Karpas-422 (cell line): ENCODE results near the gene TMEM200B. TPM values are rescaled to one million over a fixed set of nuclear protein-coding genes. Genes with fewer than 3 reads are reported as not detected.
"Not testable (repeated sequence)": the region's sequence is repeated elsewhere in the genome, so short reads cannot be mapped to it uniquely, and the experiment has no call there.

Experiments
- DNase-seq: peaks from one replicate; pipeline ENCODE4 v3.0.0-alpha.2; 2015
- H2AFZ ChIP-seq: fragments of 200-600 bp; sonication (generic); 2 replicates; pipeline ENCODE4 v1.6.1; 2014; ENCODE audit warnings: antibody characterized with exemption, low read length, mixed read lengths
- H3K27ac ChIP-seq: fragments of 200-600 bp; sonication (generic); 2 replicates; pipeline ENCODE4 v1.5.1; 2014; ENCODE audit warnings: mild to moderate bottlenecking, low read length, moderate library complexity
- H3K27me3 ChIP-seq: fragments of 200-600 bp; sonication (generic); 2 replicates; pipeline ENCODE4 v1.6.1; 2014; ENCODE audit warnings: low read length, mixed read lengths
- H3K36me3 ChIP-seq: fragments of 200-600 bp; sonication (generic); 2 replicates; pipeline ENCODE4 v1.6.1; 2014; ENCODE audit warnings: low read length, mixed read lengths; ENCODE audit not compliant: insufficient read depth
- H3K4me1 ChIP-seq: fragments of 200-600 bp; sonication (generic); 2 replicates; pipeline ENCODE4 v1.6.1; 2014; ENCODE audit warnings: mild to moderate bottlenecking, low read length, mixed read lengths
- H3K4me2 ChIP-seq: fragments of 200-600 bp; sonication (generic); 2 replicates; pipeline ENCODE4 v1.6.1; 2014; ENCODE audit warnings: low read length, low read depth, mild to moderate bottlenecking; ENCODE audit not compliant: poor library complexity, severe bottlenecking
- H3K4me3 ChIP-seq: fragments of 200-600 bp; sonication (generic); 2 replicates; pipeline ENCODE4 v1.5.1; 2014; ENCODE audit warnings: mild to moderate bottlenecking, antibody characterized with exemption, low read length, mixed read lengths
- H3K79me2 ChIP-seq: fragments of 200-600 bp; sonication (generic); 2 replicates; pipeline ENCODE4 v1.6.1; 2014; ENCODE audit warnings: mild to moderate bottlenecking, low read length, mixed read lengths
- H3K9ac ChIP-seq: fragments of 200-600 bp; sonication (generic); 2 replicates; pipeline ENCODE4 v1.6.0; 2014; ENCODE audit warnings: low read length
- H3K9me2 ChIP-seq: fragments of 200-600 bp; sonication (generic), shearing (Covaris generic); replicated peaks from 2 replicates; pipeline ENCODE4 v1.6.0; 2014; ENCODE audit warnings: mild to moderate bottlenecking, low read length, moderate library complexity; ENCODE audit not compliant: insufficient read depth
- H3K9me3 ChIP-seq: fragments of 300-700, 200-600 bp; sonication (generic); 2 replicates; pipeline ENCODE4 v1.6.1; 2014; ENCODE audit warnings: low read length, mixed read lengths
- H4K20me1 ChIP-seq: fragments of 200-600 bp; sonication (generic); 2 replicates; pipeline ENCODE4 v1.6.1; 2014; ENCODE audit warnings: mild to moderate bottlenecking, antibody characterized with exemption, low read length, low read depth; ENCODE audit not compliant: insufficient read depth
- total RNA-seq: library from RNA; depleted of rRNA; stranded (reverse); fragments of >200 nt; shearing (Covaris generic); gene quantifications from 2 replicates; pipeline ENCODE4 v1.2.3, GENCODE V29; 2014; ENCODE audit warnings: low replicate concordance

The TMEM200B gene
- total RNA-seq, 1 experiment from 2014 or later, result not detected

DNA sequence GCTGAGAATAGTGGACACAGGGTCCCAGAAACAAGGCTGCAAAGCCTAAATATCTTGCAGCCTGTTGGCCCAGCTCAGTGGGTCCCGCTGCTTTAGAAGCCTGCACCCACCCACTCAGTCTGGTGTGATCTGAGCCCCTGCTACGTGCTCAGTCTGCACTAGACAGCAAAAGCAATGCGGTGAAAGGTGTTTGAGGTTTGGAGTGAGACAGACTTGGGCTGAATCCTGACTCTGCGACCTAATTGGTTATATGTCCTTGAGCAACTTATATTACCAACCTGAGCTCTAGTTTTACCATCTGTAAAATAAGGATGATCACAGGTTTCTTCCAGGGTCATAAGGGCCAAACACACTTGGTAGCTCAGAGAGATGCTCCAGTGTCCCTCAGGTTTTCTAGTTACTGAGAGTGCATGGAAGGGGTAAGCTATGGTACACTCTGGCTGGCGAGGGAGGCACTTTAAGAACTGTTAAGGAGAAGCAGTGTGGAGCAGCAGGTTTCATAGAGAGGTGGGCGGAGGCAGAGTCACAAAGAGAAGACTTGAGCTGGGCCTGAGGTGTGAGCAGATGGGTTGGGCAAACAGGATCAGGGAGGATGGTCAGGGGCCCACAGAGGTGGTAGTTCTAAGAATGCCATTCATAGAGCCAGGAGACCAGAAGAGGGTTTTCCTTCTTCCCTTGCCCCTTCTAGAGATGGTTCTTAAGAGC lies 10.1 kb downstream of the TMEM200B start:
- no peaks in the 10 kb centered on the region for H3K4me1 ChIP-seq
- no peak overlapping the region for H3K9ac ChIP-seq
- H3K27ac ChIP-seq, result no peak overlapping the region
- no peak overlapping the region for H3K4me2 ChIP-seq
- no peaks in the 10 kb centered on the region for H3K27me3 ChIP-seq
- H3K9me3 ChIP-seq, result no peaks in the 10 kb centered on the region
- no peaks in the 10 kb centered on the region for H3K36me3 ChIP-seq
- H3K79me2 ChIP-seq, result no peaks in the 10 kb centered on the region
- H3K4me3 ChIP-seq, result no peak overlapping the region
- no peaks in the 10 kb centered on the region for H3K9me2 ChIP-seq
- DNase-seq, result no peak
- H4K20me1 ChIP-seq, result no peaks in the 10 kb centered on the region
- H2AFZ ChIP-seq, result no peak overlapping the region

DNA sequence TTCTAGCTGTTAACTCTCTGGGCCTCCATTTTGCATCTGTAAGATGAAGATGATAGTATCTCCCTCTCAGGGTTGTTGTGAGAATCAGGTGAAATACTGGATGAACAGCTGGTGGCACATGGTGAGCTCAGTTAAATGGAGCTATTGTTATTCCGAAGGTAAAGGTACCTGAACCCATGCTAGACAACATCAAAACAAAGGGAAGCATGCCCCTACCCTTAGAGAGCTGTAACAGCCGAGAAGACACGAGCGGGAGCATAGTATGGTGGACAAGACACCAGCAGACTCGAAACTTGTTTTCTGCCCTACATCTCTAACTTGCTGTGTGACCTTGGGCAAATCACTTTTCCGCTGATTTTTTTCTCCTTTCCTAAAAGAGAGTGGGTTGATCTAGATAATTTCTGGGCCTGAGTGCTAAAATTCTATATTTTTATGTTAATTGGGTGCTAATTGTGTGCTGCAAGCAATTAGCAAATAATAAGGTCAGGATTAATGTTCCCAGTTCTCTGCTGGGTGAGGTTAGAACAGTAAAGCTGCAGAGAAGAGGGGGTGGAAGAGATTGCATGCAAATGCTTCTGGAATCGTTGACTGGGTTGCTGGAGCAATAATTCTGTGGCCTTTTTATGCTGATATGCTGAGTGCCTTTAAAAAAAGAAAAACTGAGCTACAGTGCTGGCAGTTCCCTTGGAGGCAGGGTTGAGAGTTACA lies 10.8 kb downstream of the TMEM200B start:
- no peaks in the 10 kb centered on the region for H4K20me1 ChIP-seq
- no peaks in the 10 kb centered on the region for H3K79me2 ChIP-seq
- H3K36me3 ChIP-seq, result no peaks in the 10 kb centered on the region
- no peak overlapping the region for H3K4me2 ChIP-seq
- H3K9me2 ChIP-seq, result no peaks in the 10 kb centered on the region
- no peak overlapping the region for H3K27ac ChIP-seq
- no peaks in the 10 kb centered on the region for H3K27me3 ChIP-seq
- H3K9me3 ChIP-seq, result no peaks in the 10 kb centered on the region
- H3K4me1 ChIP-seq, result no peaks in the 10 kb centered on the region
- no peak overlapping the region for H3K4me3 ChIP-seq
- no peak overlapping the region for H3K9ac ChIP-seq
- DNase-seq, result no peak
- no peak overlapping the region for H2AFZ ChIP-seq

DNA sequence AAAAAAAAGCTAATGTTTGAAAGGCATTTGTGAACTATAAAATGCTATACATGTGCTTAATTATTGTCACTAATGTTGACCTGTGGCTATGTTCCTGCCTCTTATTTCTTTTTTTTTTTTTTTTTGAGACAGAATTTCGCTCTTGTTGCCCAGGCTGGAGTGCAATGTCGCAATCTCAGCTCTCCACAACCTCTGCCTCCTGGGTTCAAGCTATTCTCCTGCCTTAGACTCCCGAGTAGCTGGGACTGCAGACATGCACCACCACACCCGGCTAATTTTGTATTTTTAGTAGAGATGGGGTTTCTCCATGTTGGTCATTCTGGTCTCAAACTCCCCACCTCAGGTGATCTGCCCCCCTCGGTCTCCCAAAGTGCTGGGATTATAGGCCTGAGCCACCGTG lies 15.7 kb downstream of the TMEM200B start:
- not testable (repeated sequence) for H3K27me3 ChIP-seq, H3K79me2 ChIP-seq, H3K36me3 ChIP-seq, H3K4me2 ChIP-seq, H3K4me1 ChIP-seq, H3K9me2 ChIP-seq, H3K4me3 ChIP-seq, DNase-seq, H3K27ac ChIP-seq, H3K9ac ChIP-seq, H4K20me1 ChIP-seq, H3K9me3 ChIP-seq, H2AFZ ChIP-seq

DNA sequence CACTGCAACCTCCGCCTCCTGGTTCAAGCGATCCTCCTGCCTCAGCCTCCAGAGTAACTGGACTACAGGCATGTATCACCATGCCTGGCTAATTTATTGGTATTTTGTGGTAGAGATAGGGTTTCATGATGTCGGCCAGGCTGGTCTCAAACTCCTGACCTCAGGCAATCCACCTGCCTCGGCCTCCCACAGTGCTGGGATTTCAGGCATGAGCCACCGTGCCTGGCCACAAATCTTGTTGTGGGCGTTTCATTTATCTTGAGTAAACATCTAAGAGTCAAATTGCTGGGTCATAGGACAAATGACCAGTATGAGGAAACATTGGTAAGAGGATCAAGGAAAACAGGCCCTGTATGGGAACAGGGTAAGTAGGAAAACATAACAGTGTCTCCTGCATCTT lies 17.9 kb downstream of the TMEM200B start:
- Histone ChIP-seq H3K79me2 (no peaks in the 10 kb centered on the region), H3K36me3 (no peaks in the 10 kb centered on the region), H2AFZ (no peak overlapping the region), H3K4me3 (no peak overlapping the region), H3K27me3 (no peaks in the 10 kb centered on the region), H3K9me3 (no peaks in the 10 kb centered on the region), H4K20me1 (no peaks in the 10 kb centered on the region), H3K4me1 (no peaks in the 10 kb centered on the region), H3K9ac (no peak overlapping the region), H3K27ac (no peak overlapping the region), H3K4me2 (no peak overlapping the region), H3K9me2 (no peaks in the 10 kb centered on the region)
- DNase-seq, result no peak

DNA sequence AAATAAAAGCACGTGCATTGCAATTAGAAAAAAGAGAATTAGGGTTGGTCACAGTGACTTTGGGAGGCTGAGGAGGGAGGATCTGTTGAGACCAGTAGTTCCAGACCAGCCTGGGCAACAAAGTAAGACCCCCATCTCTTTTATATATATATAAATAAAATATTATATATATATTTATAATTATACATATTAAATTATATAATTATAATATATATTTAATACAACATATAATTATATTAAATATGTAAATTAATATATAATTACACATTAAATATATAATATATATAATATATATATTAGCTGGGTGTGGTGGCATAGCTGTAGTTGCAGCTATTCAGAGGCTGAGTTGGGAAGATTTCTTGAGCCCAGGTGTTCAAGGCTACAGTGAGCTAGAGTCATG lies 23.2 kb downstream of the TMEM200B start:
- no peak for DNase-seq
- H3K9ac ChIP-seq, result no peak overlapping the region
- no peaks in the 10 kb centered on the region for H3K27me3 ChIP-seq
- H4K20me1 ChIP-seq, result no peaks in the 10 kb centered on the region
- no peaks in the 10 kb centered on the region for H3K36me3 ChIP-seq
- no peaks in the 10 kb centered on the region for H3K4me1 ChIP-seq
- no peak overlapping the region for H2AFZ ChIP-seq
- no peak overlapping the region for H3K4me2 ChIP-seq
- H3K4me3 ChIP-seq, result no peak overlapping the region
- H3K9me3 ChIP-seq, result no peaks in the 10 kb centered on the region
- H3K79me2 ChIP-seq, result no peaks in the 10 kb centered on the region
- no peak overlapping the region for H3K27ac ChIP-seq
- H3K9me2 ChIP-seq, result no peaks in the 10 kb centered on the region

DNA sequence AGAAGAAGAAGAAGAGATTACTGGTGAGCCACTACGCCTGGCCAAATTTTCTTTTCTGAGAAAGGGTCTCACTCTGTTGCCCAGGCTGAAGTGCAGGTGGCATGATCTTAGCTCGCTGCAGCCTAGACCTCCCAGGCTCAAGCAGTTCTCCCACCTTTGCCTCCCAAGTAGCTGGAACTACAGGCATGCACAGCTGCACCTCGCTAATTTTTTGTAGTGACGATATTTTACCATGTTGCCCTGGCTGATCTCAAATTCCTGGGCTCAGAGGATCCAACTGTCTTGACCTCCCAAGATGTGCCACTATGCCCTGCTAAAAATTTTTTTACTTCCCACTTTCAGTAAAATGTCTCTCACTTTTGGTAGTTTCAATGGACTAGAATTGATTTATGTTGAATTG lies 24.4 kb downstream of the TMEM200B start:
- Histone ChIP-seq H3K36me3 (no peaks in the 10 kb centered on the region), H3K4me2 (no peak overlapping the region)

DNA sequence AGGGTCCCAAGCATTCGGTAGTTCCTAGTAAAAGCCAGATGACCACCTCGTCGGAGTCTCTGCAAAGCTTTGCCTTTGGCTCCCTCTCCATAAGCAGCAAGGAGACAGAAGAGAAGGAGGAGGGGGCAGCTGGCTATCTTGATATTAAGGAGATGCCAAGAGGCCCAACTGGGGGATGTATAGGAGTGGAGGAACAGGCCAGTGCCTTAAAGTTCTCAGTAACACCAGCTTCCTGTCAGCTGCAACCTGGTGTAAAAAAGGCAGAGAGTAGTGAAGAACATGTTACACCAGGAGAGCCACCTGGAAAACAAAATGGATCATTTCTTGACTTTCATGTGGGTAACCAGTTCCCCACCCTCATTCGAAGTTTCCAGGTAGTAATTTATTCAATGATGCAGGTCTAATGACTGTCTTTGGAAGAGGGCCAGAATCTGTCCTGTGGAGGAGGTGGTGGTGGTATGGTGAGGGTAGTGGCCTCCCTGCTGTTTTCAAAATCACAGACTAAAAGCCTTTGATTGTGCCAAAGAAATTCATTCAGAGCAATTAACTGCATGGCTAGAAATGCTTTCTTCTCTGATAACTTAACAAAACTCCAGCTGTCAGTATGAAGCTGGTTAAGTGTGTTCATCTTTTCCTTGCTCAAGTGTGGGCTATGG lies 27.3 kb downstream of the TMEM200B start:
- Histone ChIP-seq H3K36me3 (no peaks in the 10 kb centered on the region), H3K4me3 (no peak overlapping the region), H2AFZ (no peak overlapping the region), H3K79me2 (no peaks in the 10 kb centered on the region), H3K4me1 (no peaks in the 10 kb centered on the region), H3K4me2 (no peak overlapping the region), H3K9ac (no peak overlapping the region), H3K27ac (no peak overlapping the region), H3K9me3 (no peaks in the 10 kb centered on the region), H3K27me3 (no peaks in the 10 kb centered on the region), H3K9me2 (no peaks in the 10 kb centered on the region), H4K20me1 (no peaks in the 10 kb centered on the region)
- DNase-seq, result no peak

More for the DNA sequence above, 24.4 kb downstream of the TMEM200B start:
- H3K9me2 ChIP-seq, result no peaks in the 10 kb centered on the region
- no peak for DNase-seq
- H3K4me3 ChIP-seq, result no peak overlapping the region
- H3K27me3 ChIP-seq, result no peaks in the 10 kb centered on the region
- no peaks in the 10 kb centered on the region for H3K9me3 ChIP-seq
- H3K4me1 ChIP-seq, result no peaks in the 10 kb centered on the region
- no peak overlapping the region for H3K27ac ChIP-seq
- H4K20me1 ChIP-seq, result no peaks in the 10 kb centered on the region
- no peak overlapping the region for H2AFZ ChIP-seq
- H3K9ac ChIP-seq, result no peak overlapping the region
- H3K79me2 ChIP-seq, result no peaks in the 10 kb centered on the region

DNA sequence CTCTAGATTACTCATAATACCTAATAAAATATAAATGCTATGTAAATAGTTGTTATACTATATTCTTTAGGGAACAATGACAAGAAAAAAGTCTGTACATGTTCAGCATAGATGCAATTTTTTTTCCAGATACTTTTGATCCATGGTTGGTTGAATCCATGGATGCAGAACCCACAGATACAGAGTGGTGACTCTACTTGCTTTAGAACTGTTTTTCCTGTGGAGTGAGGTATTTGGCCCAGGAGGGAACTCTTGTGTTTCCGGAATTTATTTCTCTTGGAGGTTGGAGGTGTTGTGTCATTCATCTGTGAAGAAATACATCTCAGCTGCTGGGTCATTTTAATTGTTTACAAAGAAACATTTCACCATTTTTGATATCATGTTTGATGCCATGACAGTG lies 28.7 kb downstream of the TMEM200B start:
- no peaks in the 10 kb centered on the region for H4K20me1 ChIP-seq
- no peaks in the 10 kb centered on the region for H3K4me1 ChIP-seq
- H3K27me3 ChIP-seq, result no peaks in the 10 kb centered on the region
- H3K36me3 ChIP-seq, result no peaks in the 10 kb centered on the region
- no peaks in the 10 kb centered on the region for H3K9me3 ChIP-seq
- no peaks in the 10 kb centered on the region for H3K79me2 ChIP-seq
- H3K4me2 ChIP-seq, result no peak overlapping the region
- no peak for DNase-seq
- no peak overlapping the region for H3K27ac ChIP-seq
- H2AFZ ChIP-seq, result no peak overlapping the region
- no peak overlapping the region for H3K9ac ChIP-seq
- no peaks in the 10 kb centered on the region for H3K9me2 ChIP-seq
- no peak overlapping the region for H3K4me3 ChIP-seq
